ENCODE results near the gene ZNF765.
"Not testable (repeated sequence)": the region's sequence is repeated elsewhere in the genome, so short reads cannot be mapped to it uniquely, and the experiment has no call there.

GRCh38 chr19:53447196-53447595 lies 52.2 kb downstream of the ZNF765 start:
- TF ChIP-seq CTCF (IDR thresholded peaks at IDR 0.05 in 2 of 3, conservative IDR thresholded peaks at IDR 0.05 in 1 of 3; ENCODE audit: insufficient read depth in 2 of 3, low read depth in 1 of 3, low read length in 3 of 3); ZC3H11A (IDR thresholded peaks at IDR 0.05; ENCODE audit: low read depth, low read length); POLR2A (conservative IDR thresholded peaks at IDR 0.05); CTBP1 (IDR thresholded peaks at IDR 0.05; ENCODE audit: borderline replicate concordance); HMG20B (CRISPR knock-in tag; IDR thresholded peaks at IDR 0.05); POLR2AphosphoS5 (IDR thresholded peaks at IDR 0.05; ENCODE audit: control insufficient read depth, insufficient read depth, low read depth, low read length); TCF7L2 (IDR thresholded peaks at IDR 0.05; ENCODE audit: low read depth, low read length); ATF1 (CRISPR knock-in tag; IDR thresholded peaks at IDR 0.05); ATF1 (tag; IDR thresholded peaks at IDR 0.05); ZBTB8A (IDR thresholded peaks at IDR 0.05; ENCODE audit: partially characterized antibody): not testable (repeated sequence)
